ENCODE results near the gene MBD3L1.

MBD3L1 gene

DNA sequence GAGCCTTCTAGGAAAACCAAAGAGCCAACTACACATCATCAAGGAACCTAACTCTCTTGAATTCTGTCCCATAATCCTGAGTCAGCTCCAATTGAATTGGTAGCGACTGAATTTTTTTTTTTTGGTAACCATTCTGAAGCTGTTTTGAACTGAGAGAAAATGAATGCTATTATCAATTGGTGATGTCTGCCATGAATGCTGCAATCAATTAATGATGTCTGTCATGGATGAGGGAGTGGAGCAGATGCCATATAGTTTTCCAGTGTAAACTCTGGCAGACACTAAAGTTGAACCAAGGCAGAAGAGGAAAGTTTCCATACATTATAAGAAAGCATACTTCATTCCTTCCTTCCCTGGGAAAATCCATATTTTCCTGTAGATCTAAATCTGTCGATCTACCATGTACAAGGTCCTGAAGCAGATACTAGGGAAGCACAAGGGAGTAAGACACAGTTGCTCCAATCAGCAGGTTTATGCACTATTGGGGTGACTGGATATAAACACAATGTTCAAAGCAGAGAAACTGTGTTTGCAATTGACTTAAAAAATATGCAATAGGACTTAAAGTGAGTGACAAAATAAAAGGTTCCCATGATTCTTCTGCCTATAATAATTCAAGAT lies 48.8 kb downstream of the MBD3L1 start:
- DNase-seq (ENCODE audit: low spot score): no peak

GRCh38 chr19:8881512-8881911 lies 49.3 kb downstream of the MBD3L1 start:
- DNase-seq (ENCODE audit: low spot score): no peak

DNA sequence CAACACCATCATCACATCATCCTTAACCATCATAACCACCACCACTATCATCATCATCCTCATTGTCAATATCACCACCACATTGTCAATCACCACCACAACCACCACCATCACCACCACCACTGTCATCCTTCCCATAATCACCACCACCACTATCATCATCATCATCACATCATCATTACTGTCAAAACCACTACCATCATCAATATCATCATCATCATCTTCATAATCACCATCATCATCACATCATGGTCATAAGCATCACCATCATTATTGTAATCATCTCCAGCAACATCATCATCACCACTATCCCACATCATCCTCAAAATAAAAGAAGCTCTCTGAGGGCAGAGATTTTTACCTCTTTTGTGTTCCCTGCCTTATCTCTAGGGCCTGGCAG lies 52.2 kb downstream of the MBD3L1 start:
- DNase-seq (ENCODE audit: low spot score): no peak

DNA sequence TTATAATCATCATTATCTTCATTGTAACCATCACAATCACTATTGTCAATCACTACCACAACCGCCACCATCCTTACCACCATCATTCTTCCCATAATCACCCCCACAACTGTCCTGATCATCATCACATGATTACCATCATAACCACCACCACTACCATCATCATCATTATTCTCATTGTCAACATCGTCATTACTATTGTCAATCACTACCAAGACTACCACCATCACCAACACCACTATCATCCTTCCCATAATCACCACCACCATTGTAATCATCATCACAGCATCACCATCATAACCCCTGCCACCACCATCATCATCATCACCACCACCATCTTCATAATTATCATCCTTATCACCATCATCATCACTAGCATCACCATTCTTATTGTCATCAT lies 55.2 kb downstream of the MBD3L1 start:
- no peak for DNase-seq (ENCODE audit: low spot score)

- no peak for DNase-seq (ENCODE audit: low spot score)
Observed at GRCh38 chr19:8890260-8890659, 58.1 kb downstream of the MBD3L1 start.
